ENCODE measurements around the gene DACH1. TPM values are rescaled to one million over a fixed set of nuclear protein-coding genes. Genes with fewer than 3 reads are reported as not detected.

The DACH1 gene
- total RNA-seq, 2 experiments from 2014 or later, result not detected

DNA sequence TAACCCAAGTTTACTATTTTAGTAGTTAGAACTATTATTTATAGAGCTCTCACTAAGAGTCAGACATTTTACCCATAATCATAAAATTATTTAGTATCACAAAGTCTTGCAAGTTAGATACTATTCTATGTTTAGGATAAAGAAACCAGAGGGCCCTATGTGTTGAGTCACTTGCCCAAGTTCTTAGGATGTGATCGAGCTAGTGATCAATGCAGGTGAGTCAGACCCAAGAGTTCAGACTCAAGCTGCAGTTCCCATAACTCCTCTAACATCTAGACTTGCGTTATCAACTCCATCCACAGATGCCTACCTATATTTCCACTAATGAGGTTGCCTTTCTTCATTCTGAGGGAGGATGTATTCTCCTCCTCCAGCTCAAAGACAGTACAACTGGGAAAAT lies 53.8 kb downstream of the DACH1 start:
- CTCF ChIA-PET, result no interaction called here
- no peaks in the 10 kb centered on the region for H3K9me3 Mint-ChIP-seq
- H3K27ac Mint-ChIP-seq, result no peak overlapping the region
- no peak overlapping the region for H3K4me3 Mint-ChIP-seq
- no peak for DNase-seq
- intact Hi-C loops (cut with micrococcal nuclease), result no loop called here
- H3K27me3 Mint-ChIP-seq (ENCODE audit: low read depth), result no peaks in the 10 kb centered on the region
- no peaks in the 10 kb centered on the region for H3K36me3 Mint-ChIP-seq (ENCODE audit: low read depth)
- H3K4me1 Mint-ChIP-seq (ENCODE audit: low read depth), result no peaks in the 10 kb centered on the region

DNA sequence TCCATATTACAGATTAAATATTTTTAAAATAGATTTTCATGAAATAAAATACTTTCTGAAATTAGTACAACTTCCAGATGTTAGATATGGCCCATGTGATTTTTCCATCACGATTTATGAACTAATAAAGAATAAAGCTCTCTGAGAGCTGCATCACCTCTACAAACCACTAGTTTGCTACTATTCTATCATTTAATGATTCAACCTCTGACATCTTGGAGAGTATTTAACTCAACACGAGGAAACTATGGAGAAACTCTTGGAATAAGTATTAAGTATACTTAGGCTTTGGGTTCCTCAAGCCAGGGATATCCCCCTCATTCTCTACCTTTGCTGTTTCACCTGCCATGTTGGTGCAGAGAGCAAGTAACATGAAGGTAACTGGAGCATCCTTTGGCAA lies 55.7 kb downstream of the DACH1 start:
- H3K27ac Mint-ChIP-seq, result no peak overlapping the region
- no peaks in the 10 kb centered on the region for H3K36me3 Mint-ChIP-seq (ENCODE audit: low read depth)
- no peaks in the 10 kb centered on the region for H3K9me3 Mint-ChIP-seq
- no peak for DNase-seq
- CTCF ChIA-PET, result interaction anchor here (0.6 kb wide), 1 partner anchor 1869 kb away, joined by 5 read pairs; no protein-coding TSS in a partner anchor
- H3K27me3 Mint-ChIP-seq (ENCODE audit: low read depth), result no peaks in the 10 kb centered on the region
- no peak overlapping the region for H3K4me3 Mint-ChIP-seq
- H3K4me1 Mint-ChIP-seq (ENCODE audit: low read depth), result no peaks in the 10 kb centered on the region
- intact Hi-C loops (cut with micrococcal nuclease), result no loop called here

DNA sequence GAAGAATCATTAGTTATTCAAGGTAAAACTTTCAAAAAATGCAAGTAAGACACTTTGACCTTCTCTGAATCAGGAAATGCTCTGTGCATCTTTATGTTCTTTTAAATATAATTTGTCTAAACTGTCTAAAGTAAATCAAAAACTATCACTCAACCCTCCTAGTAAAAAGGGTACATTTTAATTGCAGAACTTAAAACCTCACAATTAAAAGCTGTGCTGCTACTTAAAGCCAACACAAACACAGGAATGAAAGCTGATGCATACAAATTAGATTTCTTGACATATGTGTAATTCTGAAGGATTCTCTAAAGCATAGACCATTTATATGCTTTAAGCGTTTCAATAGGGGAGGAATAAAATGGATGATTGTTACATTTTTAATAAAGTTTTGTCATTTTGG lies 58.3 kb downstream of the DACH1 start:
- Mint-ChIP-seq H3K36me3 (ENCODE audit: low read depth) (no peaks in the 10 kb centered on the region), H3K4me1 (ENCODE audit: low read depth) (no peaks in the 10 kb centered on the region)
- intact Hi-C loops (cut with micrococcal nuclease), result no loop called here

DNA sequence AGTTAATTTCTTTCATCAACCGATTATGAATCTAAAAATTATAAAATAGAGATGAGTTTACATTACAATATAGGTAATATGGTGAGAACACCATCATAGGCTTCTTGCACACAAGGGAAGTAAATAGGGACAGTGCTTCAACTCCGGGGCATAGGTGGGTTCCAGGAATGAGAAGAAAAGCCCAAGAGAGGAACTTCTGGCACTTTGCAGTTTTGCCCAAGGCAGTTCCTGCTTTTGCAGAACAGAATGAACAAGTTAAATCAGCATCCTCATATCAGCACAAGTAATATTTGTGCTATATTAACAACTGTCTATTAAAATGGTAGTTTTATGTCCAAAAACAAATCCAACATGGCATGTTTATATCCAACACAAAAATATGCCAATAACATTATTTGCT lies 60.1 kb downstream of the DACH1 start:
- Mint-ChIP-seq H3K4me1 (ENCODE audit: low read depth) (no peaks in the 10 kb centered on the region), H3K27me3 (ENCODE audit: low read depth) (no peaks in the 10 kb centered on the region), H3K4me3 (no peak overlapping the region), H3K27ac (no peak overlapping the region), H3K36me3 (ENCODE audit: low read depth) (no peaks in the 10 kb centered on the region), H3K9me3 (no peaks in the 10 kb centered on the region)
- CTCF ChIA-PET, result no interaction called here
- intact Hi-C loops (cut with micrococcal nuclease), result no loop called here
- DNase-seq, result no peak

More for the DNA sequence above, 58.3 kb downstream of the DACH1 start:
- CTCF ChIA-PET, result no interaction called here
- Mint-ChIP-seq H3K9me3 (no peaks in the 10 kb centered on the region), H3K27me3 (ENCODE audit: low read depth) (no peaks in the 10 kb centered on the region), H3K4me3 (no peak overlapping the region), H3K27ac (no peak overlapping the region)
- no peak for DNase-seq

DNA sequence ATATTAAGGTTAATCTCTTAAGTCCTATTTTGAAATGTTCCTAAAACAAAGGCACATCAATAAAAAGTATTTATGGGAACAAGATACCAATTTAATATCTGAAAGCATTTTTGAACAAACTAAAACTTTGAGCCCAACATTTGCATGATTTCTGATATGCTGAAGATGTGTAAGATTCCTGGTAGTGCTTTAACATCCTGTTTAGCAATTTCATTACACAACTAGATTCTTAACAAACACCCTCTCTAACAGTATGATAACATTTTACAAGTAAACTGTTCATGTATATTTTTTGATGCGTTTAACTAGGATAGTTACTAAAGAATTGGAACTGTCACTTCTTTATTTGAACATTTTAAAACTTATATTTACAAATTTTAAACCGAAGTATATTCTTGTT lies 63.9 kb downstream of the DACH1 start:
- no peak for DNase-seq
- H3K36me3 Mint-ChIP-seq (ENCODE audit: low read depth), result no peaks in the 10 kb centered on the region
- intact Hi-C loops (cut with micrococcal nuclease), result no loop called here
- H3K4me1 Mint-ChIP-seq (ENCODE audit: low read depth), result no peaks in the 10 kb centered on the region
- no peak overlapping the region for H3K27ac Mint-ChIP-seq
- no peaks in the 10 kb centered on the region for H3K27me3 Mint-ChIP-seq (ENCODE audit: low read depth)
- H3K9me3 Mint-ChIP-seq, result no peaks in the 10 kb centered on the region
- CTCF ChIA-PET, result no interaction called here
- no peak overlapping the region for H3K4me3 Mint-ChIP-seq

DNA sequence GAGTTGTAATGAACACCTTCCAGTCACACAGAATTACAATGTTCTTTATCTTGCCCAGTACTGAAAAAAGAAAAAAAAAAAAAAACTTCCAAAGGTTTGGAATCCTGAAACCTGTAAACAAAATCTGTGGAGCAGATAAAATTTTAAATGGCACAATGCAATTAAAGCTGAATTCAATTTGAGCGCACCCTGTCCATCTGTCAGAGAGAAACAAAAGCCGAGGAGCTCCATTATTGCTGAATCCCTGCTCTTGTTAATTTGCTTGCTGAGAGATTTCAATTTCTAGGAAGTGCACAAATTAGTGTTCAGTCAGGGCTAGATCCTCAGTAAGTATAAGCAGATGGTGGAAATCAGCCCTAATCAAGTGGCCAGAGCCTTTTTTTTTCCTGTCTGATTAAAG lies 65.2 kb downstream of the DACH1 start:
- H3K4me1 Mint-ChIP-seq (ENCODE audit: low read depth), result no peaks in the 10 kb centered on the region
- CTCF ChIA-PET, result no interaction called here
- no peaks in the 10 kb centered on the region for H3K9me3 Mint-ChIP-seq
- no peaks in the 10 kb centered on the region for H3K27me3 Mint-ChIP-seq (ENCODE audit: low read depth)
- intact Hi-C loops (cut with micrococcal nuclease), result no loop called here
- no peak for DNase-seq
- no peak overlapping the region for H3K27ac Mint-ChIP-seq
- no peaks in the 10 kb centered on the region for H3K36me3 Mint-ChIP-seq (ENCODE audit: low read depth)
- H3K4me3 Mint-ChIP-seq, result no peak overlapping the region

DNA sequence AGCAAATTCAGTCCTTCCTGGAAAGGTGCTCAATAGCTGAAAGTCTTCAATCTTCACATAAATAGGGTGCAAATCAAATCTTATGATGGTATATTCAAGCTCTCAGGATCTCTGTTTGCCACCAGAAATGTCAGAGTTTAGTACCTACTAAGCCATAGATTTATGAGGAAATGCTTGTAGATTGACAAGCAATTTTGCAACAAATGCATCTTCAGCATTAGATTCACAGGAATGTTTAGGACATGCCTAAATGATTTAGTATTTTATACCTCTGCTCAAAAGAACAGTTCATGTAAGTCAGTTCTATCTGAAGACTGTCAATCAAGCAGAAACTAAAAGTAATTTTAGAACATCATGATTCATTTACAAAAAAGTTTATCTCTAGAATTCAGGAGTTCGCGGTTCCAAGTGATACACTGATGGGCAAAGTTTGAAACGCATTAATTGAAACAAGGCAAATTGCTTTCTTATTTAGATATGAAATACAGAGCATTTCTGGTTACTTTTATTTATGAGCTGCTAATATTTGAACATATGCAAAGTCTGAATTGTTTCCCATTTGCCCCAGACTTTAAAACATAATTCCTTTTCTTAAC lies 65.7 kb downstream of the DACH1 start:
- CTCF ChIA-PET, result no interaction called here
- no peaks in the 10 kb centered on the region for H3K27me3 Mint-ChIP-seq (ENCODE audit: low read depth)

DNA sequence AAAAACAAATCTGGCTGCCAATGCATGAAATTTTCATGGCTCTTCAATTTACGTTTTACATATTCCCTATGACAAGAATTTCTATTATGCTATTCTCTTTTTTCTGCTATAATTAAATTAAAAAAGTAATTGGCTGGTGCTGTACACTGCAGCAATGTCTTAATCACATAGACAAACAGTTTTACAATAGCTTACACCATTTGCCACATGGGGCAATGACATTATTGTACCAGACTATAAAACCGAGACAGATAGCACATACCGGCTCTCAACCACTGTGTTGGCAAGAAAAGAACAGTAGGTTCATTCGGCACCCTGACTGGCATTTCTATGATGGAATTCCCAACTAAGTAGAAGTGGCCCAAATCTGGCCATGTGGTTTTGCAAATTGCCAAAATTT lies 67.7 kb downstream of the DACH1 start:
- H3K27me3 Mint-ChIP-seq (ENCODE audit: low read depth), result no peaks in the 10 kb centered on the region
- CTCF ChIA-PET, result interaction anchor here (0.6 kb wide), 1 partner anchor 40 kb away, joined by 3 read pairs; no protein-coding TSS in a partner anchor
- no peaks in the 10 kb centered on the region for H3K4me1 Mint-ChIP-seq (ENCODE audit: low read depth)
- H3K27ac Mint-ChIP-seq, result no peak overlapping the region
- DNase-seq, result no peak
- no peak overlapping the region for H3K4me3 Mint-ChIP-seq
- H3K9me3 Mint-ChIP-seq, result no peaks in the 10 kb centered on the region
- intact Hi-C loops (cut with micrococcal nuclease), result no loop called here
- no peaks in the 10 kb centered on the region for H3K36me3 Mint-ChIP-seq (ENCODE audit: low read depth)

More for the DNA sequence above, 65.7 kb downstream of the DACH1 start:
- Mint-ChIP-seq H3K36me3 (ENCODE audit: low read depth) (no peaks in the 10 kb centered on the region), H3K27ac (no peak overlapping the region), H3K4me1 (ENCODE audit: low read depth) (no peaks in the 10 kb centered on the region), H3K9me3 (no peaks in the 10 kb centered on the region), H3K4me3 (no peak overlapping the region)
- no peak for DNase-seq
- intact Hi-C loops (cut with micrococcal nuclease), result no loop called here

DNA sequence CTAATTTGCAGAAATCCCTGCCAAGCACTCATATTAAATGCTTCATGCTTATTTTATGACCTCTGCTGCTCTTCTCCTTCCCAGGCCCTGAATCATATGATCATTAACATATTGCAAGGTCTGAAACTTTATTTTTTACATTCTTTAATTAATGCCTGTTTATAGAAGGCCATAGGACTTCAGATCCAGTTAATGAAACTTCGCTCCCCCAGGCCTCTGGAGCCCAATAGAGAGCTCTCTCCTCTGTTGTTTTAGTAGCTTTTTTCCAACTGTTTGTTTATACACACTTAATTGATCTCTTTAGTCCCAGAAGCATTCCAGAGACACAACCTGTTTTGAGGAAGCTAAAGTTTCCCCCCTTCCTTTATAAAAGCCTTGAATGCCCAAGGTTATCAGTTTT lies 68.3 kb downstream of the DACH1 start:
- CTCF ChIA-PET, result interaction anchor here (0.6 kb wide), 1 partner anchor 39 kb away, joined by 3 read pairs; no protein-coding TSS in a partner anchor

DNA sequence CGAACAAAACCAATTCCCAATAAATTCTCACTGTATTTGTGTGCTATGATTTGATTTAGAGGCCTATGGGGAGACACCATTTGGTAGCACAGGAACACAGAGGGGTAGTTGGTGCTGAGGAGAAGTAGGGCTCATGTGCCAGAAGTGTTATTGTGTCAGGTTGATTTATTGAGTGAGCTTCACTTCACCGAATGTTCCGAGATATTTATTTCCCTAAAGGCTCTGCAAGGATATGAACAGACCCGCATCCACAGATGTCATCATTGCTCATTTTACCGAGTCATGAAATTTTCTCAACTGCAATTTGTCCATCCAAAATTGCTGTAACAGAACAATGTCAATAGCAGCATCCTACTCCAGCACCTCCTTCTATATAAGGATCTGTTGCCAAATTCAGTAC lies 69.5 kb downstream of the DACH1 start:
- intact Hi-C loops (cut with micrococcal nuclease), result no loop called here
- no peaks in the 10 kb centered on the region for H3K9me3 Mint-ChIP-seq
- H3K4me1 Mint-ChIP-seq (ENCODE audit: low read depth), result no peaks in the 10 kb centered on the region
- no peaks in the 10 kb centered on the region for H3K27me3 Mint-ChIP-seq (ENCODE audit: low read depth)
- no peak for DNase-seq
- H3K4me3 Mint-ChIP-seq, result no peak overlapping the region
- H3K27ac Mint-ChIP-seq, result no peak overlapping the region
- H3K36me3 Mint-ChIP-seq (ENCODE audit: low read depth), result no peaks in the 10 kb centered on the region
- CTCF ChIA-PET, result no interaction called here

More for the DNA sequence above, 68.3 kb downstream of the DACH1 start:
- Mint-ChIP-seq H3K4me3 (no peak overlapping the region), H3K9me3 (no peaks in the 10 kb centered on the region), H3K4me1 (ENCODE audit: low read depth) (no peaks in the 10 kb centered on the region), H3K27me3 (ENCODE audit: low read depth) (no peaks in the 10 kb centered on the region), H3K27ac (no peak overlapping the region), H3K36me3 (ENCODE audit: low read depth) (no peaks in the 10 kb centered on the region)
- DNase-seq, result no peak
- intact Hi-C loops (cut with micrococcal nuclease), result no loop called here

DNA sequence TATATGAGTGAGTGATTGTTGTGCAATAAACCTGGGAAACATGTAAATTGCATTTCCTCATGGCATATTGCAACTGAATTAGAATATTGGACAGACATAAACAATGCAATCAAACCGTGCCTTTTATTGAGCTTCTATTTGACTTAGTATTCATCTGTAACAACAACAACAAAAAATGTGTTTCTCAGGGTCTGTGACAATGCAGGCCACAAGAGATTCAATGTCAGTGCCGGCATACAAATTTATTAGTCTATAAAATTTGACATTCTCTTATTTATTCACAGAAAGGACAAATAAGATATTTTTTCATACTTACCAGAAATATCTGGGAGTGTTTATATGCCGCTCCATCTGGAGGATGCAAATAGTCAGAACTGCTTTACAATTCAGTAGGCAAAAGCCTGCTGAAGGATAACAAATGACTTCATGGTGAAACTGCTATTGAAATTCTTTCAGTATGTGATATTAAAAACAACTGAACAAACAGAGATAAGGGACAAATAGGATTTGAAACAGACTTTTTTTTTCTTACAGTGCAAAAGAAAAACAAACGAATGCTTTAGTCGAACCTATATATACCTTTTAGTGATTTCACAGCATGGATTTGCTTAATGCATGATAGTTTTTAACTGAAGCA lies 77.2 kb downstream of the DACH1 start:
- CTCF ChIA-PET, result no interaction called here
- no peaks in the 10 kb centered on the region for H3K36me3 Mint-ChIP-seq (ENCODE audit: low read depth)
- DNase-seq, result no peak
- intact Hi-C loops (cut with micrococcal nuclease), result no loop called here
- H3K4me1 Mint-ChIP-seq (ENCODE audit: low read depth), result no peaks in the 10 kb centered on the region
- H3K4me3 Mint-ChIP-seq, result no peak overlapping the region
- H3K27me3 Mint-ChIP-seq (ENCODE audit: low read depth), result no peaks in the 10 kb centered on the region
- no peaks in the 10 kb centered on the region for H3K9me3 Mint-ChIP-seq
- no peak overlapping the region for H3K27ac Mint-ChIP-seq

DNA sequence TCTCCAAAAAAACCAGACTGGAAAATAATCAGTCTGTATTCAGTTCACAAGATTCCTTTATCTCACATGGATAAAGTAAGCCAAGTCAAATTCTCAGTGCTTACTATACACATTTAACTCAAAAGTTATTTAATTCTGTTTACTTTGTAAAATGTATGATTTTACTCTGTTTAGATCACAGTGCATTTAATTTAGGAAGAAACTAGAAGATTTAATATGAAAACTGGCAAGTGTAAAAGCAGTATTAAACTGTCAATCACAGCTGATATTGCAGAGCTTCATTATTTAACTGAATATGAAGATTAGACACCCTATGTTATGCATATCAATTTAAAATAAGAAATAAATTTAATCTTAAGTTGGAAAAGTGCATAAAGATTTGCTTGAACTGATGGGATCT lies 78.0 kb downstream of the DACH1 start:
- no peak for DNase-seq
- Mint-ChIP-seq H3K27me3 (ENCODE audit: low read depth) (no peaks in the 10 kb centered on the region), H3K4me3 (no peak overlapping the region), H3K4me1 (ENCODE audit: low read depth) (no peaks in the 10 kb centered on the region), H3K27ac (no peak overlapping the region), H3K9me3 (no peaks in the 10 kb centered on the region), H3K36me3 (ENCODE audit: low read depth) (no peaks in the 10 kb centered on the region)
- intact Hi-C loops (cut with micrococcal nuclease), result no loop called here
- CTCF ChIA-PET, result no interaction called here

DNA sequence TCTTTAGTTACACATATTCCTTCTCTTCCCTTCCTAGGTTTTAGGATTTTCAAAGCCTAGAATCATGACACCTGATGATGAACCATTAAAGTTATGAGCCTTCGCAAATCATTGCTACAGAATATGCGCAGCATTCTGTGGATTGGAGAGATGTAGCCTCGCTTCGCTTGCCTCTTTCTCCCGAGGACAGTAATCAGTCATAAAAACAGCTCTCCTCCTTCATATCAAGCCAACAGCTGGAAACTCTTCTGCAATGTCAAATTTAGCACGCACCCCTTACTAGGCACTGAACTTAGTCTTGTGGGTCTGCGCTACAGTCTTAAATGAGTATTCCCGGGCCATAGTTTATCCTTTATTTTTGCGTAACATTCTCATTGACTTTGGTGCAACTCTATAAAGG lies 79.6 kb downstream of the DACH1 start:
- H3K27ac Mint-ChIP-seq, result no peak overlapping the region
- CTCF ChIA-PET, result no interaction called here
- no peaks in the 10 kb centered on the region for H3K9me3 Mint-ChIP-seq
- H3K4me3 Mint-ChIP-seq, result no peak overlapping the region
- DNase-seq, result no peak
- intact Hi-C loops (cut with micrococcal nuclease), result no loop called here
- no peaks in the 10 kb centered on the region for H3K4me1 Mint-ChIP-seq (ENCODE audit: low read depth)
- no peaks in the 10 kb centered on the region for H3K36me3 Mint-ChIP-seq (ENCODE audit: low read depth)
- H3K27me3 Mint-ChIP-seq (ENCODE audit: low read depth), result no peaks in the 10 kb centered on the region

All from activated naive CD4-positive, alpha-beta T cell treated with anti-CD3 and anti-CD28 coated beads for 36 hours (primary cell).